H1 (cell line): ENCODE results near the gene INTS6. TPM values are rescaled to one million over a fixed set of nuclear protein-coding genes. Genes with fewer than 3 reads are reported as not detected.

Experiments
- MAFK ChIP-seq: IDR thresholded peaks from 2 replicates; pipeline ENCODE4 v1.6.1; 2012; ENCODE audit warnings: low read depth, mild to moderate bottlenecking, improper control_type of control experiment, low read length
- RFX5 ChIP-seq: IDR thresholded peaks from 2 replicates; pipeline ENCODE4 v1.6.1; 2011; ENCODE audit warnings: low read depth, low read length, improper control_type of control experiment, borderline replicate concordance
- SIN3A ChIP-seq, 2 experiments: IDR thresholded peaks in 1 of 2; conservative IDR thresholded peaks in 1 of 2; 2 replicates each; pipeline ENCODE4 v1.6.1; 2011 to 2012; ENCODE audit warnings: low read length in 2 of 2, improper control_type of control experiment in 1 of 2, low read depth in 1 of 2, mild to moderate bottlenecking in 1 of 2
- SIX5 ChIP-seq: IDR thresholded peaks from 2 replicates; pipeline ENCODE4 v1.6.1; 2011; ENCODE audit warnings: mild to moderate bottlenecking, low read depth, low read length
- polyA plus RNA-seq, 7 experiments: library from polyadenylated mRNA; depleted of rRNA in 3 of 7; stranded (reverse) in 5 of 7; unstranded in 2 of 7; fragments of >200 nt in 5 of 7; fragments of 200-250 nt in 2 of 7; gene quantifications; 1 replicate in 5 of 7; 2 replicates in 1 of 7; 4 replicates in 1 of 7; pipeline versions ENCODE4 v1.2.1 to v1.2.3, GENCODE V29; 2011 to 2013; ENCODE audit warnings: missing spikeins in 2 of 7, mixed read lengths in 2 of 7
- total RNA-seq: library from RNA; stranded (reverse); fragmentation: NEBNext Ultra II Directional; extraction: Animal tissue kit (Norgen Biotek cat#: 25700); gene quantifications from 2 replicates; pipeline ENCODE4 v1.2.1, GENCODE V29; 2021

The INTS6 gene
- total and polyA plus RNA-seq, 2 of the 8 experiments (the other 6 are each of a cell fraction or from before 2014, with no cell fraction given), result 12.6 to 42.8 TPM

DNA sequence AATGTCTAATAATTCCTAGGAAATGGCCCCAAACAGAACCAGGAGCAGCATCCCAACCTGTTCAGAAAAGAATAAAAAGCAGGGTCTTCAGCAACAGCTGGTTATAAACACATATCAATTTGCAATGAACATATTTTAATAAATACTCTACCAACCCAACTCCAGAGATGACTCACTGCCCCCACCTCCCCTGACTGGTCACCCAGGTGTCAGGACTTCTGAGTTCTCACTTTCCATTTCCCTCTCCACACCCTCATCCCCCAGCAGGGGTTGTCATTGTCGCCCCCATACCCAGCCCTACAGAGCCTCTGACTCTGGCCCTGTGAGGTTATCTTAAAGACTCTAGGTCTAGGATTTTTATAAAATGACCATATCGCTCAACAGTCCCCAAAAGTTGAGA, 106.4 kb downstream of the INTS6 start (continued):
- no peak for TF ChIP-seq MAFK
- no peak for TF ChIP-seq SIN3A (conservative IDR thresholded peaks at IDR 0.05 in 1 of 2, IDR thresholded peaks at IDR 0.05 in 1 of 2; ENCODE audit: low read depth in 1 of 2, low read length in 2 of 2)
- TF ChIP-seq SIX5, result no peak
- TF ChIP-seq RFX5, result no peak
